Tibial nerve (tissue), 3 donors: Measurements from ENCODE around the gene RANBP3.

Experiments used
- POLR2A ChIP-seq, 2 donors: fragments of 450-650 bp; IDR thresholded peaks; one replicate each; pipeline ENCODE4 v1.6.1; 2017; ENCODE audit warnings: antibody characterized with exemption in 2 of 2, mild to moderate bottlenecking in 2 of 2, moderate library complexity in 2 of 2
- TF ChIP-seq, protein P1 (sequence below), 5 experiments: fragments of 200-600 bp in 3 of 5; fragments of 450-650 bp in 2 of 5; sonication (generic) in 3 of 5; IDR thresholded peaks; one replicate each; pipeline ENCODE4 v1.5.1; 2016 to 2019; ENCODE audit warnings: antibody characterized with exemption in 5 of 5, mild to moderate bottlenecking in 3 of 5, moderate library complexity in 2 of 5

DNA sequence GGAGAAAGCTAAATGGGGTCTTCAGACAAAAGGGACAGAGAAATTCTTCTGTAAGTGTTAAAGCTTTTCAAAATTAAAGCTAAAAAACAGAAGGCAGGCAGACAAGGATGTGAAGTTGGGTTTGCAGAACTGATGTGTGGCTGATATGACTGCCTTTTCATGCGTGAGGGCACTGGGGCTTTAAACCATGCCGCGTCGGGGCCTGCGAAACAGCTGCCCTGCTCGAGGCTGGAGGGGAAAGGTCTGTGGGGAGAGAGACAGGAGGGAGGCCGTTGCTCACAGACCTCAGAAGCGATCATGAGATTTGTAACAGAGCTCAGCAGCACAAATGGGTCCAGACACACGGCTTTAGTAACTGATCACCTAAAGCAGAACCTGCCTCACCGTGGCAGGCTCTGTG, 40.4 kb downstream of the RANBP3 start:
- TF ChIP-seq, protein P1, sequence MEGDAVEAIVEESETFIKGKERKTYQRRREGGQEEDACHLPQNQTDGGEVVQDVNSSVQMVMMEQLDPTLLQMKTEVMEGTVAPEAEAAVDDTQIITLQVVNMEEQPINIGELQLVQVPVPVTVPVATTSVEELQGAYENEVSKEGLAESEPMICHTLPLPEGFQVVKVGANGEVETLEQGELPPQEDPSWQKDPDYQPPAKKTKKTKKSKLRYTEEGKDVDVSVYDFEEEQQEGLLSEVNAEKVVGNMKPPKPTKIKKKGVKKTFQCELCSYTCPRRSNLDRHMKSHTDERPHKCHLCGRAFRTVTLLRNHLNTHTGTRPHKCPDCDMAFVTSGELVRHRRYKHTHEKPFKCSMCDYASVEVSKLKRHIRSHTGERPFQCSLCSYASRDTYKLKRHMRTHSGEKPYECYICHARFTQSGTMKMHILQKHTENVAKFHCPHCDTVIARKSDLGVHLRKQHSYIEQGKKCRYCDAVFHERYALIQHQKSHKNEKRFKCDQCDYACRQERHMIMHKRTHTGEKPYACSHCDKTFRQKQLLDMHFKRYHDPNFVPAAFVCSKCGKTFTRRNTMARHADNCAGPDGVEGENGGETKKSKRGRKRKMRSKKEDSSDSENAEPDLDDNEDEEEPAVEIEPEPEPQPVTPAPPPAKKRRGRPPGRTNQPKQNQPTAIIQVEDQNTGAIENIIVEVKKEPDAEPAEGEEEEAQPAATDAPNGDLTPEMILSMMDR (IDR thresholded peaks at IDR 0.05), result no peak
- TF ChIP-seq POLR2A (IDR thresholded peaks at IDR 0.05), result no peak
